AG09309 (cell line): ENCODE results near the gene ZNF202.

Experiments used
- DNase-seq: peaks from one replicate; pipeline ENCODE4 v3.0.0-alpha.2; 2010; ENCODE audit warnings: low read depth
- H3K4me3 ChIP-seq: 2 replicates; pipeline ENCODE4 v1.5.1; 2011; ENCODE audit warnings: mild to moderate bottlenecking, low read depth, low read length, moderate library complexity; ENCODE audit not compliant: control insufficient read depth
- TF ChIP-seq, protein P1 (sequence below): IDR thresholded peaks from 2 replicates; pipeline ENCODE4 v1.5.1; 2011; ENCODE audit warnings: mild to moderate bottlenecking, low read depth, low read length, inconsistent platforms; ENCODE audit not compliant: insufficient read depth, control insufficient read depth; ENCODE audit errors: missing control alignments

The ZNF202 gene

DNA sequence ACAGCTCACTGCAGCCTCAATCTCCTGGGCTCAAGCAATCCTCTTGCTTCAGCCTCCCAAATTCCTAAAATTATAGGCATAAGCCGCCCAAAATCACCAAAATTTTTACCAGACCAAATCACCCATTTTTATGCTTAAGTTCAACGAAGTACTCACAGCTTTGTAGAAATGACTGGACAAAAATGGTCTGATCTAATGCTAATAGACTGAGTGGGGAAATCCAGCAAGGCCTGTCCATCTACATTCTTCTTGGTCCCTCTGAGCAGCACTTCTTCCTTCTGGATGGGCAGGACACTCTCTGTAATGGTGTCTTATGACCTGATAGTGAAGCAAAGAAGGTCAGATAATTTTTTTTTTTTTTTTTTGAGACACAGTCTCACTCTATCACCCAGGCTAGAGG lies 31.6 kb upstream of the ZNF202 start:
- no peak for DNase-seq
- H3K4me3 ChIP-seq, result no peak overlapping the region
- TF ChIP-seq, protein P1, sequence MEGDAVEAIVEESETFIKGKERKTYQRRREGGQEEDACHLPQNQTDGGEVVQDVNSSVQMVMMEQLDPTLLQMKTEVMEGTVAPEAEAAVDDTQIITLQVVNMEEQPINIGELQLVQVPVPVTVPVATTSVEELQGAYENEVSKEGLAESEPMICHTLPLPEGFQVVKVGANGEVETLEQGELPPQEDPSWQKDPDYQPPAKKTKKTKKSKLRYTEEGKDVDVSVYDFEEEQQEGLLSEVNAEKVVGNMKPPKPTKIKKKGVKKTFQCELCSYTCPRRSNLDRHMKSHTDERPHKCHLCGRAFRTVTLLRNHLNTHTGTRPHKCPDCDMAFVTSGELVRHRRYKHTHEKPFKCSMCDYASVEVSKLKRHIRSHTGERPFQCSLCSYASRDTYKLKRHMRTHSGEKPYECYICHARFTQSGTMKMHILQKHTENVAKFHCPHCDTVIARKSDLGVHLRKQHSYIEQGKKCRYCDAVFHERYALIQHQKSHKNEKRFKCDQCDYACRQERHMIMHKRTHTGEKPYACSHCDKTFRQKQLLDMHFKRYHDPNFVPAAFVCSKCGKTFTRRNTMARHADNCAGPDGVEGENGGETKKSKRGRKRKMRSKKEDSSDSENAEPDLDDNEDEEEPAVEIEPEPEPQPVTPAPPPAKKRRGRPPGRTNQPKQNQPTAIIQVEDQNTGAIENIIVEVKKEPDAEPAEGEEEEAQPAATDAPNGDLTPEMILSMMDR, result no peak

DNA sequence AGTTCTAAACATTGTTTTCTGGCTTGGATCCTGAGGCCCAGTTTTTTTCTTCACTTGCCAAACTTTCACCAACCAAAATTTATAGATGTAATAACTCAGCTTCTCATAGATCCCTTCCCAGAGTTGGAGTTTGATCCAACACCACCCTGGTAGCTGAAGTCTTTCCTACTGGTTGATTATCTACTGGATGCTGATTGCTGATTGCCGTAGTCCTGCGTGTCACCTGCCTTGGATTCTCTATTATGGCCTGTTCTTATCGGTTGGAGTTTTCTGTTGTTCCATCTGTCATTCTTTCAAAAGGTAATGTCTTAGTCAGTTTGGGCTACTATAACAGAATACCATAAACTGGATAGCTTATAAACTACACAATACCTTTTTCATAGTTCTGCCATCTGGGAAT lies 30.2 kb upstream of the ZNF202 start:
- no peak for DNase-seq
- H3K4me3 ChIP-seq, result no peak overlapping the region
- TF ChIP-seq, protein P1, result no peak

DNA sequence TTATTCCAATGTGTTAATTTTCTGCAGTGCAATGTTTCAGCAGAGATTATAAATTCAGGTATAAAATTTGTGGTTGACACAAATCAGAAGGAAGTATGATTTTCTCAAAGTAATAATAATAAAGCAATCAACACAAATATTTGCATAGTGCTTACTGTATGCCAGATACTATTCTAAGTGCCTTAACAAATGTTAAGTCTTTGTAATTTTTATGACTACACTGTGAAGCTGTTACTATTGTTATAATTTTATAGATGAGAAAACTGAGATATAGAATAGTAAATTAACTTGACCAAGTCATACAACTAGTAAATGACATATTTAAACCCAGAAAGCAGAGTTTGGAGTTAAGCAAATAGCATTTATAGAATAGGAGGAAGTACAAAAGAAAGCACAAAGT lies 29.3 kb upstream of the ZNF202 start:
- no peak for DNase-seq
- H3K4me3 ChIP-seq, result no peak overlapping the region
- TF ChIP-seq, protein P1, result no peak

DNA sequence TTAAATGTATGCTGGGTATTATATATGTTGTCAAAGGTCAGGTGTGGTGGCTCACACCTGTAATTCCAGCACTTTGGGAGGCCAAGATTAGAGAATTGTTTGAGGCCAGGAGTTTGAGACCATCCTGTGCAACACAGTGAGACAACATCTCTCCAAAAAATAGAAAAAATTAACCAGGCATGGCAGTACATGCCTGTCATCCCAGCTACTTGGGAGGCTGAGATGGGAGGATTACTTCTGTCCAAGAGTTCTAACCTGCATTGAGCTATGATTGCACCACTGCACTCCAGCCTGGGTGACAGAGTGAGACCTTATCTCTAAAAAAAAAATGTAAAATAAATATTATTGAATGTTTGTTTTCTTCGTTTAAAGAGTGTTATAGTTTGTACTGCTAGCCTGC lies 24.1 kb upstream of the ZNF202 start:
- TF ChIP-seq, protein P1, result no peak
- no peak for DNase-seq
- H3K4me3 ChIP-seq, result no peak overlapping the region

DNA sequence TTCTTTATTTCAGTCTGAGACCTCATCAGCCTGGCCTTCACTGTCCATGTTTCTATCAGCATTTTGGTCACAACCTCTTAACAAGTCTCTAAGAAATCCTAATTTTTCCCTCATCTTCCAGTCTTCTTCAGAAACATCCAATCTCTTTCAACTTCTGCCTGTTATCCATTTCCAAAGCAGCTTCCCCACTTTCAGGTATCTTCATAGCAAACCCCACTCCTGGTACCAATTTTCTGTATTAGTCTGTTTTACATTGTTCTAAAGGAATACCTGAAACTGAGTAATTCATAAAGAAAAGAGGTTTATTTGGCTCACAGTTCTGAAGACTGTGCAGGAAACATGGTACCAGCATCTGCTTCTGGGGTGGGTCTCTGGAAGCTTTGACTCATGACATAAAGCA lies 21.0 kb upstream of the ZNF202 start:
- no peak for DNase-seq
- TF ChIP-seq, protein P1, result no peak
- H3K4me3 ChIP-seq, result no peak overlapping the region

DNA sequence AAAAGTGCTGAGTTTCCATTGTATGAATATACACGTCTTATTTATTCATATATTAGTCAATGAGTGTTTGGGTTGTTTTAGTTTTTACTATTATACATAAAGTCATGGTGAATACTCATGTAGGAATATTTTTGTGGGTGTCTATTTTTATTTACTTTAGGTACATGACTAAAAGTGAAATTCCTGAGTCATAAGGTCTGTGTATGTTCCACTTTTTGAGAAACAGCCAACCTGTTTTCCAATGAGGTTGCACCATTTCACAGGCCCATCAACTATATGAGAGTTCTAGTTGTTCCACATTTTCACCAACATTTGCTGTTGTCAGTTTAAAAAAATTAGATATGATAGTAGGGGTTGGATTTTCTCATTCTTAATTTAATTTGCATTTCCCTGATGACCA lies 19.4 kb upstream of the ZNF202 start:
- TF ChIP-seq, protein P1, result no peak
- no peak overlapping the region for H3K4me3 ChIP-seq
- DNase-seq, result no peak

DNA sequence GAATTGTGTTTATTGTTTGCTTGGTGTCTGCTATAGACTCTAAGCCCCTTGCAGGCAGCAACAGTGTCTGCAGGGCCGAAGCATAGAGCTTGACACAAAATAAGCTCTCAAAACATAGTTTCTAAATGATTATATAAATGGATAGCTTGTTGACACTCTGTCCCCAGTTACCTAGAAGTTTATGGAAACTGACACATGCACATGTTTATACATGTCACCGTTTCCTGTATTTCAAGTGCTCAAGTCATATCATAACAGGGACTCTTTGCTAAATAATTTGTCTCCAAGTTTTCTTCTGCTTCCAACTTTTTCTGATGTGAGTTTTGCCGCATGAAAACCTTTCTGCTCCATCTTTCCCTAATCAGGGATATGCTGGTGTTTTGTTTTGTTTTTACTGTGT lies 16.5 kb upstream of the ZNF202 start:
- H3K4me3 ChIP-seq, result no peak overlapping the region
- TF ChIP-seq, protein P1, result no peak
- DNase-seq, result no peak
